NT2/D1 (cell line): ENCODE results near the gene KRTAP1-5.
"Not testable (repeated sequence)": the region's sequence is repeated elsewhere in the genome, so short reads cannot be mapped to it uniquely, and the experiment has no call there.

Source experiments
- SUZ12 ChIP-seq: IDR thresholded peaks from 2 replicates; pipeline ENCODE4 v1.6.1; 2011; ENCODE audit not compliant: insufficient read length, insufficient read depth; ENCODE audit errors: extremely low read depth
- YY1 ChIP-seq: IDR thresholded peaks from 2 replicates; pipeline ENCODE4 v1.6.1; 2011; ENCODE audit not compliant: insufficient read length, insufficient read depth
- ZNF274 ChIP-seq: IDR thresholded peaks from 2 replicates; pipeline ENCODE4 v1.6.1; 2011; ENCODE audit warnings: mild to moderate bottlenecking, low read depth, low read length

GRCh38 chr17:41040783-41041571, 14.0 kb upstream of the KRTAP1-5 start, which contains the start of gene KRTAP1-1:
- not testable (repeated sequence) for TF ChIP-seq ZNF274, SUZ12, YY1
